Mononuclear cell (primary cell): ENCODE data around the gene LSM12. TPM values are rescaled to one million over a fixed set of nuclear protein-coding genes. Genes with fewer than 3 reads are reported as not detected.

Experiments used
- H3K27me3 ChIP-seq: 2 replicates; pipeline ENCODE4 v1.6.0; 2011; ENCODE audit warnings: low read length, control low read depth; ENCODE audit not compliant: insufficient read depth
- H3K4me1 ChIP-seq: 2 replicates; pipeline ENCODE4 v1.5.1; 2011; ENCODE audit warnings: mild to moderate bottlenecking, low read length, control low read depth; ENCODE audit not compliant: insufficient read depth
- H3K4me3 ChIP-seq: 2 replicates; pipeline ENCODE4 v1.5.1; 2011; ENCODE audit warnings: mild to moderate bottlenecking, low read length, moderate library complexity
- H3K9me3 ChIP-seq: 2 replicates; pipeline ENCODE4 v1.5.1; 2011; ENCODE audit warnings: low read depth, mild to moderate bottlenecking, control low read depth, low read length
- total RNA-seq: library from RNA; depleted of rRNA; stranded (reverse); fragments of >200 nt; gene quantifications from one replicate; pipeline ENCODE4 v1.2.3, GENCODE V29; 2012

The LSM12 gene
- total RNA-seq, 1 donor = 44.4 TPM

DNA sequence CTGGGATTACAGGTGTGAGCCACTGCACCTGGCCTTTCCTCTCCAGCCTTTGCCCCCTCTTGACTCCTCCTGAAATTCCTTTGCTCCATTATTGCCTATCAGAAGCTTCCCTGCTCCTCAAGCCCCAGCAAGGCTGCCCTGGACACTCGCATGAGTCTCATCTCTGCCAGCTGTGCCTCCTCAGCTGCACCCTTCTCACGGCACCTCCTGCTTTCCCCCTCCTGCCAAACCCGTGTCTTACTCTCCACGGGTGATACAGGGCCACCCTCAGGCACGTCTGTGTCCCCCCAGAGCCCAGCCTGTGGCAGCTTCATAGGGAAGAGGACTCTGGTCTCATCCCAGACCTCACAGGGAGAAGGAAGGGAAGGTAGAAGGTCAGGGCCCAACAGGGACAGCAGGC is 19.4 kb upstream of the LSM12 start:
- Histone ChIP-seq H3K27me3 (no peaks in the 10 kb centered on the region), H3K4me3 (no peak overlapping the region), H3K4me1 (no peaks in the 10 kb centered on the region), H3K9me3 (no peaks in the 10 kb centered on the region)

DNA sequence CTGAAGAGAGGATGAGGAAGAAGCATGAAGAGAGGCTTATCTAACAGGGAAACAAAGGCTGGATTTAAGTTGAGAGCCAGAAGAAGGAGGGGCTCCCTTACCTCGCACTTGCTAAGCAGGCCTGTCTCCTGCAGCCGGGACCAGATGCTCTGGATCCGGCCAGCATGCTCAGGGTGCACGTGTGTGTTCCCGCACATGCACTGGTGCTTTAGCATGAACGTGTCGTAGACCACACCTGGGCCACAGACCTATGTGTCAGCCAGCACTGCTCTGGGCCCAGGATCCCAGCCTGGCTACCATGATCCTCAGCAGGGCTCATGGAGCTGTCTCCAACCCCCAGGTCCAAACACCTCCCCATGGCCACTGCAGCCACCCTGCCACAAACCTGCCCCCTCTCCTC is 18.4 kb upstream of the LSM12 start:
- no peak overlapping the region for H3K4me3 ChIP-seq
- H3K4me1 ChIP-seq = peaks cover 6% of the 10 kb centered on the region
- H3K27me3 ChIP-seq = no peaks in the 10 kb centered on the region
- no peaks in the 10 kb centered on the region for H3K9me3 ChIP-seq

DNA sequence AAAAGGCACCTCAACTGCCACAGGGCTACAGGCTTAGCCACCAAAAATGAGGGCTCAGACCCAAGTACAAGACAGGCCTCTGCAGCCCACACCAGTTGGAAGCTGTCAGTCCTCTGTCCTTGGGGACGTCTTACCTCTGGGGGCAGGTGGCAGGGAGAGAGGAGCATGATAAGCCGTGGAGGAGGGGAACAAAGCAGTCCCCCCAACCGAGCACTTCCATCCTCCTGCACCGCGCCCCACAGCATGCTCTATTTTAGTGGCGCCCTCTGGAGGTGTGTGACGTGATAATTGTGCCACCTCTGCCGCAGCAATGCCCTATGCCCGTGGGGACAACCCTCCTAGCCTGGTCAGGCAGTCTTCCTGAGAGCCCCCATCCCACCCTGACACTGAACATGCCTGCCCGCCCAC is 17.7 kb upstream of the LSM12 start:
- Histone ChIP-seq H3K27me3 (no peaks in the 10 kb centered on the region), H3K9me3 (no peaks in the 10 kb centered on the region), H3K4me3 (no peak overlapping the region), H3K4me1 (peaks cover 9% of the 10 kb centered on the region)

DNA sequence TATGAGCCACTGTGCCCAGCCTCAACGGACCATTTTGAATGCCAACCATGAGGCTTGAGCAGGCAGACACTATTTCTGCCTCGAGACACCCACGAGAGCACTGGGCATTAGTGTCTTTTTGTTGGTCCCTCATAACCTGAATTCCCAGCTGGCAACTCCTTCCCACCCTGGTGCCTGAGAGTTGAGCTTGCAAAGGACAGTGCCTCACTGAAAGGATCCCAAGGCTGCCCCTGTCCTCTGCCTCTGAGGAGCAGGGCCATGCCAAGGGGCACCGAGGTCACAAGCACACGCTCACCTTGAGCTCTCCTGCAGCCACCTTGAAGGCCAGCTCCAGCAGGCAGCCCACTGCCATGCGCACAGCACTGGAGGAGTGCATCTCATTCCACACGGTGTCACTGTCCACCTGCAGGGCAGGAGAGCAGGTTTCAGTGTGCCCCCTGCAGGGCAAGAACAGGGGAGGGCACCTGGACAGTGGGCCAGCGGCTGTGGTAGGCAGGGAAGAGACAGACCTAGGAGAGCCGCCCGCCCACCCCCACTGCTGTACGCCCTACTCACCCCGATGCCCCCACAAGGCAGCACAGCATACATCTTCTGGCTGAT is 16.9 kb upstream of the LSM12 start:
- Histone ChIP-seq H3K27me3 (no peaks in the 10 kb centered on the region), H3K4me3 (no peak overlapping the region), H3K9me3 (no peaks in the 10 kb centered on the region), H3K4me1 (peaks cover 9% of the 10 kb centered on the region)

DNA sequence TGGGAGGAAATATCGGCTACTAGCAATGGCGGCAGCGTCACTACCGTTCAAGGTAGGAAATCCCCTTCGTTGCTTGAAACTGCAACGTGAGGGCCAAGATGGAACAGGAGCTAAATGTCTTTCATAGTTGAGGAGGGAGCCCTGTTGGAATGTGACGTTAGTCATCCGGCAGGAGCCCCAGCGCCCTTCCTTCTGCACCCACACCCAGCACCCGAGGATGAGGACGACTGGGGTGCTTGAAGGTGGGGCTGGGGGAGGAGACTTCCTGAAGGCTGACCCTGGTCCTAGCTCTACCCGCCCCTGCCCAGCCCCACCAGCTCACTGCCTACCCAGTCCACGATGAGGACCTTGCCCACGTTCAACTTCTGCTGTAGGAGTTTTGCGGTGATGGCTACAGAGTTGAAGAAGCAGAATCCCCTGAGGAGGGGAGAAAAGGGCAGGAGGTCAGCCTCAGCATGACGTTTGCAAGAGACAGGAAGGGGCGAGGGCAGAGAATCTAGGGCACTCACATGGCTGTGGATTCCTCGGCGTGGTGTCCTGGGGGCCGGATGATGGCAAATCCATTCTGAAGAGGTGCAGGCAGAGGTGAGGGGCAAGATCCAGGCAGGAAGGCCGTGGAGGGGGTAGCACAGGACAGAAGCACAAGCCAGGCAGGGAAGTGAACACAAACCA is 15.9 kb upstream of the LSM12 start:
- no peaks in the 10 kb centered on the region for H3K27me3 ChIP-seq
- H3K4me3 ChIP-seq = no peak overlapping the region
- H3K4me1 ChIP-seq = peaks cover 17% of the 10 kb centered on the region
- H3K9me3 ChIP-seq = no peaks in the 10 kb centered on the region

DNA sequence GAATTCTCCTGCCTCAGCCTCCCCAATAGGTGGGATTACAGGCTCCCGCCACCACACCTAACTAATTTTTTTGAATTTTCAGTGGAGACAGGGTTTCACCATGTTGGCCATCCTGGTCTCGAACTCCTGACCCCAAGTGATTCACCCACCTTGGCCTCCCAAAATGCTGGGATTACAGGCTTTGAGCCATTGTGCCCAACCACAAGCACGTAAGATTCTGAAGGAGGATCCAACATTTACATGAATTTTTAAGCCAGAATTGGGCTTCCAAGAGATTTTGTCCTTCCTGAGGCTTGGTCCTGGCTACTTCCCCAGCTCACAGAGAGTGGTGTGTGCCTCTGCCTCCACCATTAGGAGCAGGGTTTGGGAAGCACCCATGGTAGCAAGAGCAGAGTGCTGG is 15.2 kb upstream of the LSM12 start:
- H3K27me3 ChIP-seq = no peaks in the 10 kb centered on the region
- H3K9me3 ChIP-seq = no peaks in the 10 kb centered on the region
- H3K4me3 ChIP-seq = no peak overlapping the region
- peaks cover 24% of the 10 kb centered on the region for H3K4me1 ChIP-seq

DNA sequence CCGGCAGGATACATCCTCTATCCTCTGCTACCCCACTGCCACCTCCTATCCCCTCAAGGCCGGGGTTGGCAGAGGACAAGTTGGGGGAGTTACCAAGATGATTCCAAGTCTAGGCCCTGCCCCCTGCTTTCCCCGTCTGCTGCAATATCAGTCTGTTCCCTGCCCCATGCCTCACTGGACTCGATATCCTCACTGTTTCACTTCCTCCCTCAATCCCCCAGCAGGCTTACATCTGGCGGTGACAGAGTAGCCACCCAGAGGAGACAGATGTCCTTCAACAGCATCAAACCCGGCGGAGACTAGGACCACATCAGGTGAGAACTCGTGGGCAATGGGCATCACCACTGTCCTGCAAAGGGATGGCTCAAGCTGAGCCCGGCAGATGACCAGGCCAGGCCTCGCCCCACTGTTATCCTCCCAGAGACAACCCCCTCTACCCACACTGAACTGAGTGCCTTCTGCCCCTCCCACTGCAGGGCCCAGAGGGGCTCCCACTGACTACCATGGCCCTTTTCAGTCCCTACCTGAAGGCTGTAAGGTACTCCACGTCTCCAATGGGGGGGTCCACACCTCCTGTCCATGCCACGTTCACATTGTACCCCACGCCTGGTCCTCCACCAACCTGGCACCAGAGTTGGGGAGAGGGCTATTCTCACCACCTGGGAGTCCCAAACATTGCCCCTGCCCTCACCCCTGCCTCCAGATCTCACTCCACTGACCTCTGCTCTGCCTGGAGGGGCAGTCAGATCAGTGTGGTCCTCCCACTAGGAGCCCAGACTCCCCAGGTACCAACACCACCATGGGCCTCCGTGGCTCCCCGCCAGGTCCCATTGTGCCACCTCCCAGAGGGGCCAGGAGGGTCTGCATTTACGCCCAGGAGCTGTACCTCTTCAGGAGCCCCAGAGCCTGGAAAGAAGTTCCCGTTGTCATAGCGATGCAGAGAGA is 13.7 kb upstream of the LSM12 start:
- H3K4me1 ChIP-seq = peaks cover 24% of the 10 kb centered on the region
- no peak overlapping the region for H3K4me3 ChIP-seq
- no peaks in the 10 kb centered on the region for H3K27me3 ChIP-seq
- no peaks in the 10 kb centered on the region for H3K9me3 ChIP-seq

DNA sequence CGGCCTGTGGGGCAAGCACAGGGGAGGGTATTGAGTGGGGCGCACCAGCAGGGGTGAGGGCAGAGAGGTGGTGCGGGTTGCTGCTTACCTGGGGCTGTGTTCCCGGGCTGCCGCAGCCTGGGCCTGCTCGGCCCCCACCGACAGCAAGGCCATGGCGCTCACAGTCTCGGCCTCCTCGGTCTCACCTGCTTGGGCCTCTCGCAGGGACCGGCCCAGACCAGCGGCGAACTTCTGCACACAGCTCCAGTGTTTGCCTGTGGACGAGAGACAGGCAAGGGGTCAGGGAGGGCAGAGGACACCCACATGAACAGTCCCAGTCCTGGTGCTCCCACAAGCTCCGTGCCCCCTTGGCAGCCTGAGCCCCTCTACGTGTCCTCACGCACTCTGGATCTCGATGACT is 11.9 kb upstream of the LSM12 start:
- Histone ChIP-seq H3K9me3 (no peaks in the 10 kb centered on the region), H3K4me3 (no peak overlapping the region)

DNA sequence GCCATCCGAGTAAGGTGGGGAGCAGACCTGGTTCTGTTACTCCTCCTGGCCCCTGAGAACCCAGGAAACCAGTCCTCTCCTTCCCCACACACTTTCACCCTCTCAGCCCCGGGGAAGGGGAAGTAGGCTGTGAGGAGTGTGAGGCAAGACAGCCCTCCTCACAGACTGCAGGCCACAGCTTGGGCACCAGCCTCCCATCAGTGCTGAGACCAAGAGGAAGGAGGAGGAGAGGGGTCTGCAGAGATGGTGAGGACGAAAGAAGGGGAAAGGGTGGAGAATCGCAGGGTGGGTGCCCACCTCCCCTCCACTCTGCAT is 11.1 kb upstream of the LSM12 start:
- no peak overlapping the region for H3K4me3 ChIP-seq
- H3K9me3 ChIP-seq = no peaks in the 10 kb centered on the region
- no peaks in the 10 kb centered on the region for H3K27me3 ChIP-seq
- peaks cover 24% of the 10 kb centered on the region for H3K4me1 ChIP-seq

More for the DNA sequence above, 11.9 kb upstream of the LSM12 start:
- Histone ChIP-seq H3K4me1 (peaks cover 24% of the 10 kb centered on the region), H3K27me3 (no peaks in the 10 kb centered on the region)

DNA sequence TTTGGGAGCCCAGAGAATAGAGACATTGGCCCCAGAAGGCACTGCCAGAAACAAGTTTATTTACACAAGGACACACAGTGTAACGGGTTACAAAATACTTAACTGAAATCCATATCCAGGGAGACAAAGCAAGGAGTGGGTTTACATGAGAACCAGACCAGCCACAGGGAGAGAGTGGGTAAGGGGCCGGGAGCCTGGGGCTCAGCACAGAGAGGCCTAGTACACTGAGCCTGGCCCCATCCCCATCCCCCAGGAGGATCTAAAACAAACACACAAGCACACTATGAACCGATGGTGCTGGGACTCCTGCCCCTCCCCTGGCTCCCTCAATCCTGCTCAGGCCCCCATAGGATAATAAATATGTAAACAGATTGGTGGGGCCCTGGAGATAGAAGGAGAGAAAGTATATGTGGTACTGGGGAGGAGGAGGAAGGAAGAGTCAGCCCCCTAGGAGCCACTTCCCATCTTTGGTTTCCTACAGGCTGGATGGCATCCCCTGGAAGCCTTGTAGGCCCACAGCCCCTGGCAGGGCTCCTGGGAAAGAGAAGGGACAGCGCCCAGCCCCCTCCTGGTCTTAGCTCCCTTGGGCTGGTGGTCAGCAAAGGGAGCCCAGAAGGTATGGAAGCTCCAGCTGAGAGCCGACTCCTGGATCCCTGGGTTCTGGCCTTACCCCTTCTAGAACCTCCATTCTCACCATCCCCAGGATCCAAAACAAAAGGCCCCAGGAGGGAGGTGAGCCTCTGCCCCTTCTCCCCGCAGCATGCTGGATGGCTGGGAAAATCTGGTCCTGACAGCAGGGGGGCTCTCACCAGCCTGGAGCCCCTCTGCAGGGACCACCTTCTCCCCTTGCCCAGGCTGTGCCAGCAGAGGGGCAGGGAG is 10.5 kb upstream of the LSM12 start:
- peaks cover 27% of the 10 kb centered on the region for H3K4me1 ChIP-seq
- H3K4me3 ChIP-seq = no peak overlapping the region
- no peaks in the 10 kb centered on the region for H3K9me3 ChIP-seq
- H3K27me3 ChIP-seq = no peaks in the 10 kb centered on the region

DNA sequence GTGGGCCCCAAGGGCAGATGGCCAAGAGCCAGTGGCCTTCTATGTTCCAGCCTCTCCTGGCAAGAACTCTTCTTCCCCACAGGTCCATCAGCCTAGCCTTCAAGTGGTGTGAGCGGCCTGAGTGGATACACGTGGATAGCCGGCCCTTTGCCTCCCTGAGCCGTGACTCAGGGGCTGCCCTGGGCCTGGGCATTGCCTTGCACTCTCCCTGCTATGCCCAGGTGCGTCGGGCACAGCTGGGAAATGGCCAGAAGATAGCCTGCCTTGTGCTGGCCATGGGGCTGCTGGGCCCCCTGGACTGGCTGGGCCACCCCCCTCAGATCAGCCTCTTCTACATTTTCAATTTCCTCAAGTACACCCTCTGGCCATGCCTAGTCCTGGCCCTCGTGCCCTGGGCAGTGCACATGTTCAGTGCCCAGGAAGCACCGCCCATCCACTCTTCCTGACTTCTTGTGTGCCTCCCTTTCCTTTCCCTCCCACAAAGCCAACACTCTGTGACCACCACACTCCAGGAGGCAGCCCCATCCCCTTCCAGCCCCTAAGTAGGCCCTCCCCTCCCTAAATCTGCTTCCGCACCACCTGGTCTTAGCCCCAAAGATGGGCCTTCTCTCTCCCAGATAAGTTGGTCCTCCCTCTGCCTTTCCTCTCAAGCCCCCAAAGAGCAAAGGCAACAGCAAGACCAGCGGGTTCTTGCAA is 9.3 kb upstream of the LSM12 start:
- Histone ChIP-seq H3K9me3 (no peaks in the 10 kb centered on the region), H3K4me3 (no peak overlapping the region), H3K4me1 (peaks cover 39% of the 10 kb centered on the region), H3K27me3 (no peaks in the 10 kb centered on the region)

DNA sequence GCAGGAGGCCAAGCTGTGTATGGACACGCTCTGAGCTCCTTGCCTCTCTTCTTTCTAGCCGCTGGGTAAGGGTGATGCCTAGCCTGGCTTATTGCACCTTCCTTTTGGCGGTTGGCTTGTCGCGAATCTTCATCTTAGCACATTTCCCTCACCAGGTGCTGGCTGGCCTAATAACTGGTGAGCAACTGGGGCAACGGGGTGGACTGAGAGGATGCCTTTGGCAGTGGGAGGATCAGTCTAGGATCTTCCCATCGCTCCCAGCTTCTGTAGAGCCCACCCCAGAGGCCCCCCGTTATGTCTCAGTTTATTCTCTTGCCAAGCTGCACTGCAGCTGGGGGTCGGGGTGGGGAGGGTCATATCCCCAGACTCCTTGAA is 8.4 kb upstream of the LSM12 start:
- H3K9me3 ChIP-seq = no peaks in the 10 kb centered on the region
- H3K4me1 ChIP-seq = peaks cover 37% of the 10 kb centered on the region
- no peaks in the 10 kb centered on the region for H3K27me3 ChIP-seq
- no peak overlapping the region for H3K4me3 ChIP-seq

DNA sequence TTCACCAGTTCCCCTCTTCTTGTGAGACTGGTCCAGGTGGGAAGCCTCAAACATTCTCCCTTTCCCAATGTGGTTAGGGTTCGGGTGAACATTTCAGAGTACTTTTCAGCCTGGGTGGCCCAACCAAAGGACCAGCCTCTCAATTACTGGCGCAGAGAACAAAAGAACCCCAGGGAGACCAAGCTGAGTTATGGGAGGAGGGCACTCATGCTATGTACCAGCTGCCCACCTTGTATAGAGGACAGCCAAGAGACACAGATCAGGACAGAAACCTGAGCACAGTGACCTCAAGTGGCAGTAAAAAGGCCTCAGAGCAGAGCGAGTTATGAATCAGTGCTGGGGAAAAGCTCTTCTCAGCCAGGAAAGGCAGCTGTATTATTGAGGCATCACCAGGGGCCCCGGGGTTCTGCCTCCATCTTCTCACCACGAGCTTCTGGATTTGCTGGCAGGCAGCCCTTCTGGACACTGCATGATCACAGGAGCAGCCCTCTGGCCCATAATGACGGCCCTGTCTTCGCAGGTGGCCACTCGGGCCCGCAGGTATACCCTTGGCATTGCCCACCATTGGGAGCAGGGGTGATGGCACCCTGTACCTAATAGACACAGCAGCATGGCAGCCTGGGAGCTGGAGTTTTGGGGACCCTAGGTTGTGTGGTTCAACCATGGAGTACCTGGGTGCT is 7.9 kb upstream of the LSM12 start:
- Histone ChIP-seq H3K27me3 (no peaks in the 10 kb centered on the region), H3K4me3 (no peak overlapping the region), H3K9me3 (no peaks in the 10 kb centered on the region), H3K4me1 (peaks cover 39% of the 10 kb centered on the region)

DNA sequence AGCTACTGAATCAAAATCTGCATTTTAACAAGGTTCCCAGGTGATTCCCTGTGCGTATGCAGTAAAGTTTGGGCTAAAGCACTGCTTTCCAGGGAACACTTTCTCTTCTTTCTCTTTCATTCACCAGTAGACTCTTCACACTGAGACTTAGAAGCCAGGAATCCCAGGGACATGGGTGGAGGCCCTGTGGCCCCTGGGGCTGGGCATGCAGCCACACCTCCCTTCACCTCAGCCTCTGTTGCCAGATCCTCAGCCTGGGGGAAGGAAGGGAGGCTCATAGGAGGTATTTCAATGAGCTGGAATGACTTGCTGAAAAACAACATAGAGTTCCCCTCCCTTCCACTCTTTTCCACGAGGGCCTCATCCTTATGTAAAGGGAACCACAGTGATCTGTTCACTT is 5.3 kb upstream of the LSM12 start:
- peaks cover 36% of the 10 kb centered on the region for H3K4me1 ChIP-seq
- no peak overlapping the region for H3K4me3 ChIP-seq

More for the DNA sequence above, 5.3 kb upstream of the LSM12 start:
- H3K9me3 ChIP-seq = no peaks in the 10 kb centered on the region
- no peaks in the 10 kb centered on the region for H3K27me3 ChIP-seq
